GM19438 (cell line): ENCODE measurements around the gene LIMS4.
"Not testable (repeated sequence)": the region's sequence is repeated elsewhere in the genome, so short reads cannot be mapped to it uniquely, and the experiment has no call there.

Experiments
- ATAC-seq: cut with Tn5 transposase; IDR thresholded peaks from one replicate; pipeline ENCODE4 v1.9.1; 2021; ENCODE audit warnings: low read depth; ENCODE audit not compliant: unreplicated experiment

The LIMS4 gene, protein sequence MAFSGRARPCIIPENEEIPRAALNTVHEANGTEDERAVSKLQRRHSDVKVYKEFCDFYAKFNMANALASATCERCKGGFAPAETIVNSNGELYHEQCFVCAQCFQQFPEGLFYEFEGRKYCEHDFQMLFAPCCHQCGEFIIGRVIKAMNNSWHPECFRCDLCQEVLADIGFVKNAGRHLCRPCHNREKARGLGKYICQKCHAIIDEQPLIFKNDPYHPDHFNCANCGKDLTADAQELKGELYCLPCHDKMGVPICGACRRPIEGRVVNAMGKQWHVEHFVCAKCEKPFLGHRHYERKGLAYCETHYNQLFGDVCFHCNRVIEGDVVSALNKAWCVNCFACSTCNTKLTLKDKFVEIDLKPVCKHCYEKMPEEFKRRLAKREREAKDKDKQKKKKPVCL

DNA sequence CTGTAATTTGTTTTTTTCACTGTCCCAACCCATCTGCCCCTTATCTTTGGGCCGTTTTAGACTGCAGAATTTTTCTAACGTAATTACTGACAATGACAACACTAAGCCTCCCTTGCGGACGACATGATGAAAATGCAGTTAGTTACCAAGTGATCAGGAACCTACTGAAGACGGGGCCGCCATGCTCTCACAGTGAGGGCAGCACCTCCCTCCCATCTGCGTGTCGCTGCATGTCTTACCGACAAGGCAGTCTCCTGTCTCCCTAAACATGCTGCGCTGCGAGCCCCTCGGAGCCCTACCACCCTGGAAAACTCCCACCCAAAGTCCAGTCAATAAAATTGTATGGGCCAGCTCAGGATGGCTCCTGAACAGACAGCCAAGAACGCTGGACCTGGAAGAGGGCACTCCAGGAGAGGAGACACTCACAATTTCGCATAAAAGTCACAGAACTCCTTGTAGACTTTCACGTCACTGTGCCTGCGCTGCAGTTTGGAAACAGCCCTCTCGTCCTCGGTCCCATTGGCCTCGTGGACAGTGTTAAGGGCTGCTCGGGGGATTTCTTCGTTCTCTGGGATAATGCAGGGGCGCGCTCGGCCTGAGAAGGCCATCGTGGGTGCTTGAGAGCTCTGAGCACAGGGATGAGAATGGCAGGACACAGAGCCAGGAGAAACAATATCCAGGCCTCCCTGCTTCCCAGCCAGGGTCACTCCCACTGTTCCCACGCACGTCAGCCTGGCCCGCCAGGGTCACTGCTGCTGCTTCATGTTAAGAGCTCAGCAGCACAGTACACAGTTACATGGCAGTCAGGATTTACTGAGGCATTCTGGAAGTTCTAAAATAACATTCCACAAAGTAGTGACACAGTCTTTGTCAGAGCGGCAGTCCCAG, at the start of gene LIMS4:
Gene LIMS4, minus strand, starts transcription at position 646 of the 888 bp plus-strand sequence. Its CDS starts 38 bp downstream, at position 608.
- not testable (repeated sequence) for ATAC-seq

DNA sequence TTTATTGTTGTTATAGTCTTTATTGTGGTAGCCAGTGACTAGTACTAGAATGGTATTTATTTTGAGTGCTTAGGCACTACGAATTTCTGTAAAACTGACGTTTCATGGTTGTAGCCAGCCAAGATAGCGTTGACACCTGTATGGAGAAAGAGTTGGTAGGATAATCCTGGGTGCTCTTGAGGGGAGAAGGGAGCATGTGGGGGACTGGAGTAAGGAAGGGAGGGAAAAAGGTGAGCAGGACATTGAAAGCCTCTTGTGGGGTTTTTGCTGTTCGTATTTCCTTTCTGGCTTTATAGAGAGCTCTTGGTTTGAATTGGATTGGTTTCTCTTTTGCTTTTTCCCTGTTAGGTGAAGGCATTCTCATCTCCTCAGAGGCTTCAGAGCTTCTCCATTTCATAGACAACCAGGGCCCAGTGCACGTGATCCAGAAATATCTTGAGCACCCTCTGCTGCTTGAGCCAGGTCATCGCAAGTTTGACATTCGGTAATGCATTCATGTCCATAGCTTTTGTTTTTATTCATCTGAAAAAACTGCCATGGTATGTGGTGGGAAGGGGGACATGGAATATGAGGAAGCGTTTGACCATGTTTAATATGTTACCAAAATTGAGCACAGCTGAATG, 27.2 kb upstream of the LIMS4 start:
- ATAC-seq = peak; percentile 83

DNA sequence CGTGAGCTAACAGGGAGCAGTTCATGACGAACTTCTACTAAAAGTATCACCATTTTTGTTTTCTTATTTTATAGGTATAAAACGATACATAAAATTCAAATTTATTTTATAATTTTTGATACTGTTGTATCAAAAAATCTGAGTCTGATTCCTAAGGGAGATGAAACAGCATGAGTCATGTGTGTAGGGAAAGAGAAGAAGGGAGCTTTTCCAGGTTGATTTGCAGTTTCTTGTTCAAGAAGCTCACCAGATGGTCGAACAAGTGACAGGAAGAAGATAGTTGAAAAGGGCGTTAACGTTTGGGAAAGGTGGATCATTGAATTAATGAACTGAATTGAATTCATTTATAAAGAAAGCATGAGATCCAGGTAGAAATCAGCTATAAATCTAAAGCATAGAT, 23.4 kb upstream of the LIMS4 start:
- not testable (repeated sequence) for ATAC-seq

DNA sequence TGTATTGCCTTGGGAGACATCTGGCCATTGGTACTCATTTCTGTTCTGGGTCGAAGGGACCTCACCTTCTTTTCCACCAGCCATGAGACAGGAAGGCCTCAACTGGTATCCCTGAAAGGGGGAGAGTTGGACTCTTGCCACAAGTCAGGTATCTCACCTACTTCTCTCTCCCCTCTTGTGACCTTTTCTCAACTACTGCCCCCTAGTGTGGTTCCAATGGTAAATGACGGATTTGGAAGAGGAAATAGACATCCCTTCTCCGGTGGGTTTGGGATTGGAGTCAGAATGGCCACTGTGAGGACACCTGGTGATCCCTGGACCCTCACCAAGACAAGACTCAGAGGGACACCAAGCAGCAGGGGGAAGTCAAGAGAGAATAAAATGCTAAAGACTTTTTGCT, 21.9 kb upstream of the LIMS4 start:
- not testable (repeated sequence) for ATAC-seq

DNA sequence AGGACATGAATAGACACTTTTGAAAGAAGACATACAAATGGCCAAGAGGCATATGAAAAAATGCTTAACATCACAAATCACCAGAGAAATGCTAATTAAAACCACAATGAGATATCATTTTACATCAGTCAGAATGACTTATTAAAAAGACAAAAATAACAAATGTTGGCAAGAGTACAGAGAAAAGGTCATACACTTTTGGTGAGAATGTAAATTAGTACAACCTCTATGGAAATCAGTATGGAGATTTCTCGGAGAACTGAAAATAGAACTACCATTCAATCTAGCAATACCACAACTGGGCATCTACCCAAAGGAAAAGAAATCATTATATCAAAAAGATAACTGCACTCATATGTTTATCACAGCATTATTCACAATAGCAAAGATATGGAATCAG, 16.4 kb upstream of the LIMS4 start:
- ATAC-seq = not testable (repeated sequence)

DNA sequence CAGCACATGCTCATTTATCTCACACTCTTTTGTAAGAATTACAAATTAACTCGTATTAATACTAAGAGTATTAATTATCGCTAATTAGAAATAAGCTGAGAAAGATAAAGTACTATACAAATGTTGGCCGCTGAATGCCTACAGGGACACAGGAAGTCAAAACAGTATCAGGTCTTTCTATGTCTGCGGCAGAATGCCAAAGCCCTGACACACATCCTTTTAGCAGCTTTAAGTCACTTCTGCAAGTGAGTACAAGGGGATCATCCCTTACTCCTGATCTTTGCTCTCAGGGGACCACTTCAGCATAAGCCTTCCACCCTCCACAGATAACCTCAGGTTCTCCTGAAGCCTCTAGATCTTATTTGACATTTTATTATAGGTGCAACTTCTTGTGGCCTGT, 10.1 kb upstream of the LIMS4 start:
- ATAC-seq = not testable (repeated sequence)

DNA sequence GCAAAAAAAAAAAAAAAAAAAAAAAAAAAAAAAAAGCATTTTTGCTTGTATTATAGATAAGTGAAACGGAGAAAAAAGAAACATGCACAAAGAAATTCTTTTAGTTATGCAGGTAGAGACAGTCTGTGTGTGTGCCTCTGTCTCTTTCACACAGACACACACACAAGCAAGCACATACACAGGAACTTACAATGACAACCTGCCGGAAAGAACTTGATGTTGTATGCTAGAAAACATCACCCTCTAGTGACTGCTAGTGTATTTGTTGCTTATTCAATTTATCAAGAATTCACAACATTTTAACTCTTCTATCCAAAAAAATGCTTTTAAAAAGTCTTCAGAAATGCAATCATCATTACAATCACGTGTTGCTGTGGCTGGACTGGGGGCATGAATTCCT, 8.6 kb upstream of the LIMS4 start:
- not testable (repeated sequence) for ATAC-seq

DNA sequence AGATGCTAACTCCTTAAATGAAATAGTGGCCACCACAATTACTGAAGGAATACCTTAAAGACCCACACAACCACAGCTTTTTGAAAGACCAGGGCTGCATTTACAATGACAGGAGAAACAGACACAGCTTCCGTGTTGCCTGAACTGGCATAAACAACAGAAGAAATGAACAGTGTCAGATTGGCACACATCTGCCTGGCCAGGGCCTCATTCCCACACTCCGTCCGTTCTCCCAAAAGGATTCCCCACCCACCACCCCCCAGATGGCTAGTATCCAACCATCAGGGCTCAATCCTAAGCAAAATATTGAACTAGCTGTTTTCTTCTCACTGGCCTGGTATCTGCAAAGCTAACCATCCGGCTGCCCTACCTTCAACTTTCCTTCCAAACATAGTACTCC, 7.5 kb upstream of the LIMS4 start:
- ATAC-seq = not testable (repeated sequence)

DNA sequence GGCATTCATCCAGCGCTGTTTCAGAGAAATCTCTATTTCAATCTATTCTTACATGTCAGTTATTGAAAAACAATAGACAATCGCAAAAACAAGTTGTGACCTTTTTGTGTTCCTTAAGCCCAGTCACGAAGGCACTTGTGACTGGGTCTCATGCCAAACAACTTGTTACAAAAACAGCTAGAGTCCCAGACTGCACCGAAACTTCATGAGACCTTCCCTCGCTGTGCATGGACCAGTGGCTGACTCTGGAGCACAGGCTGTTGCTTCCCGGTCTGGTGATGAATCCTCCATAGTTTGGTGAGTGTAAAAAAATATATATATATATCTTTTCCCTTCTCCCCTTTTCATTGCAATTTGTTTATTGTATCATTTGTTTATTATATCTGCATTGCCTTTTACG, 4.8 kb upstream of the LIMS4 start:
- not testable (repeated sequence) for ATAC-seq

DNA sequence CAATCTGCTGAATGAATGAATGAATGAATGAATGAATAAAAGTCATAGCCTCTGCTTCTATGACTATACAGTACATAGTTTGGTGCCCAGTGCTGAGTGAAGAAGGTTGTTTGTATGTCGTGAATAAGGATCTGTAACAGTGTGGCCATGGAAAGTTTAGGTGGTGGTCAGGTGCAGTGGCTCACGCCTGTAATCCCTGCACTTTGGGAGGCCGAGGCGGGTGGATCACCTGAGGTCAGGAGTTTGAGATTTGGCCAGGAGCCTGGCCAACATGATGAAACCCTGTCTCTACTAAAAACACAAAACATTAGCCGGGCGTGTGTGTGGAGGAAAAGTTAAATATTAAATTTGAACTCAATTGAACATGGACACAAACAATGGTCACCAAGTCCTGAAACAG, 4.3 kb upstream of the LIMS4 start:
- not testable (repeated sequence) for ATAC-seq

DNA sequence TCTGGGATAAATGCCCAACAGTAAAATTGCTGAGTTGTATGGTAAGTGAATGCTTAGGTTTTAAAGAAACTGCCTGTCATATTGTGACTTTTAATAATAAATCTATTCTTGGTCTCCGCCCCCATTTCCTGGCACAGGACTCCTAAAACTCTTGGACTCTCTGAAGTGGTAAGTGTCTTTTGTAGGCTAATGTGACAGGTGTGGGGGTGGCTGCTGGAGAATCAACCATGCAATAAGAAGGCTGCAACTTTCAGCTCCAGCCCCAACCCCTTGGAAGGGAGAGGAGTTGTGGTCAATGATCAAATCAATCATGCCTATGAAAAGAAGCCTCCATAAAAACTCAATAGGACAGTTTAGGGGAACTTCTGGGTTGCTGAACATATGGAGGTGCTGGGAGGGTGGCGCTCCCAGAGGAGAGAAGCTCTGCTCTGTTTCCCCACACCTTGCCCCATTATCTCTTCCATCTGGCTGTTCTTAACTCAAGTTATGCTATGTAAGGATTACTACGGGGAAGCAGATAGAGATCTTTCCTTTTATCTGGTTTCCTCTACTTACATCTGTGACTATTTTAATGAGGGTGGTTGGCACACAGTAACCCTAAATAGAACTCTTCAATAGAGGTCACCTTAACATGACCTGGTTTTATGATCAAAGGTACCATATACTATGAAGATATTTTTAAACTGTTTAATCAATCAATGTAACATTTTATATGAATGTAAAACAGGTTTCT, 3.2 kb upstream of the LIMS4 start:
- ATAC-seq = not testable (repeated sequence)

DNA sequence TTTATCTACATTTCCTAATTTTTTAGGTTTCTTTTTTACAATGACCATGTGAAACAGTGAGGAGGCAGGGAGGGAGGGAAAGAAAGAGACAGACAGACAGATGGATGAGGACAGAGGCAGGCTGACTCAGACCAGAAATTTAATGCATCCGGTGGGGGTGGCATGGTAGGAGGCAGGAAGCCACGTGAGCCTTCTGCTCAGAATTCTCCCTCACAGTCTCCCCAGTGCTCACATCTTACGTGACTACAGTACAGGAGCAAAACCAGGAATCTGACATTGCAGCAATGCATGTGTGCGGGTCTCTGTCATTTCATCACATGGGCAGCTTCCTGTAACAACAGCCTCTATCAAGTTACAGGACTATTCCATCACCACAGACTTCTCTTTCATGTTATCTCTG, 2.3 kb upstream of the LIMS4 start:
- peak; percentile 89 for ATAC-seq

DNA sequence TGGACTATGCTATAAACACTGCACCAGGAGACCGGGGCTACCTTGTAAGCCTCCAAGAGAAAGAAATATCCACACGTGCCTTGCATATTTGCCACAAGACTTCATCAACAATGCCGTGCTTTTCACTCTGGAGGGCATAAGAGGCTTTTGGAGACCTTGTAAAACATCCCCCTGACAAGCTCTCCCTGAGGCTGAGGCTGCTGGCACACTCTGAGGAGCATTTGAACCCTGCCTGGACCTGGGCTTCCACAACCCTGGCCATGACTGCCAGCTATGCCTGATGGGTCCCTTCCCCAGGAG, 393 bp upstream of the LIMS4 start:
- ATAC-seq = not testable (repeated sequence)

DNA sequence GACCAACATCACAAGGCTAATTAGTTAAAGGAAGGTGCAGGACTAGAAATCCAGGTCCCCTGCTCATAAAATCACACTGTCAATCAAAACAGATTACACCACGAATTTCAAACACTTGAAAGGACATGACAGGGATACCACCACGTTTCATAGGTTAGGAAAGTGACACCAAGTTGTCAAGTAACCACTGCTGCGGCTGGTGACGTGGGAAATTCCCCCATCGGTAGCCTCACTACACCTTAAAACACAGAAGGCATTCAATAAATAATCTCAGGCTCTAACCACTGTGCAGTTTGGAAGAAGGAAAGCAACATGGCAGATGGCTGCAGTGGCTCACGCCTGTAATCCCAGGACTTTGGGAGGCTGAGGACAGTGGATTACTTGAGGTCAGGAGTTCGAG, 3.7 kb downstream of the LIMS4 start:
- not testable (repeated sequence) for ATAC-seq

DNA sequence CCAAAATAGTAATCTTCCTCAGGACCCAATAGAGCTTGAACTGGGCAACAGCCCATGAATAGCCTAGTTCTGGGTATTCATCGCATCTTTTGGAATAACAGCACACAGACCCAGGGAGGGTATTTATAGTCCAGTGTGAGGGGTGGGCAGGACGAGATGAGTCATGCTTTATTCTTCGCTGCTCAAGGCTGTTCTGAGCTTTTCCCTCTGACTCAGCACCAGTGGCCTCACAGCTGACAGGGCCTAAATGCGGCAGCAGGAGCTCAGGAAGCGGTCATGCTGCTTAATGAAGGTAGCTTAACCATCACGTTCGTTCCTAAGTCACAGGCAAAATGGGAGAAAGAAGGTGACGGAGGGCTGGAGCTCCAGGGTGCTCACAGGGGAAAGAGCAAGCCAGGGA, 7.3 kb downstream of the LIMS4 start:
- ATAC-seq = peak; percentile 77

DNA sequence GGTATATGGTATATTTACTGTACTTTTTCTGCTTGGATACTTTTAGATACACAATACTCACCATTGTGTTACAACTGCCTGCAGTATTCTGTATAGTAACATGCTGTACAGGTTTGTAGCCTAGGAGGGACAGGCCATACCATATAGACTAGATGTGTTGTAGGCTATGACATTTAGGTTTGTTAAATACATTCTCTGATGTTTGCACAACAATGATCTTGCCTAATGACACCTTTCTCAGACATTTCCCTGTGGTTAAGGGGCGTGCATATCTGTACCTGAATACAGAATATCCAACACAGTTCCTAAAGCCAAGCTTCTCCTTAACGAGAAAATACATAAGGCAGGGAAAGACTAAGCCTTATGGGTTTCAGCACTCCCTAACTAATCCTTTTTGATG, 10.2 kb downstream of the LIMS4 start:
- ATAC-seq = not testable (repeated sequence)

DNA sequence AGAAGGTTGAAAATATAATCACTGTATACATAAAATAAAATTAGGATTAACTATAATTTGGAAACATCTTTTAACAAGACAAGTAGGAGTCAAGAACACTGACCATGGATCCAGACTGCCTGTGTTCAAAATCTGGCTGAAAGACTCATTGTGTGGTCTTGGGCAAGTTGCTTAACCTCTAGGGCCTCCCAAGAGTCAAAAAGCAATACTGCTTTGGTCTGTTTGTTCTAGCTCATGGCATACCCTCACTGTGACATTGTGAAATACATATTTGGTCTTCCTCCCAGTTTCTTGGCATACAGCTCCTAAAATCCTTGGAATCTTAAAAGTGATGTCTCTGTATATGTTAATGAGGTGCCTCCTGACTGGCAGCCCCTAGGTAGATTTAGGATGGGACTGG, 12.3 kb downstream of the LIMS4 start:
- not testable (repeated sequence) for ATAC-seq

DNA sequence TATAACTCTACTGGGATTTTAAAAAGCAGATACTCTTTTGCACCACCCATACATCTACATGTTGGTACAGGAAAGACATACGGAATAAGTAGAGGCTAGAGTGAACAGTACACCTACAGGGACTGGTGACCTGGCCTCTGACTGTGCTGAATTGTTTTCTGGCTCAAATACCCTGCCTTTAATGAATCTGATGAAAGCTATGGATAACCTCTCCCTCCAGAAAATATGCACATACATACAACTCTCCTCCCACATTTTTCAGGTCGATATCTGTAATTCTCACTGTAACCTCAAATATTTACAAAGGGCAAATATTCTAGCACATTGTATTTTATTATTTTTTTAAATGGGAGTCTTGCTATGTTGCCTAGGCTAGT, 15.4 kb downstream of the LIMS4 start:
- not testable (repeated sequence) for ATAC-seq

DNA sequence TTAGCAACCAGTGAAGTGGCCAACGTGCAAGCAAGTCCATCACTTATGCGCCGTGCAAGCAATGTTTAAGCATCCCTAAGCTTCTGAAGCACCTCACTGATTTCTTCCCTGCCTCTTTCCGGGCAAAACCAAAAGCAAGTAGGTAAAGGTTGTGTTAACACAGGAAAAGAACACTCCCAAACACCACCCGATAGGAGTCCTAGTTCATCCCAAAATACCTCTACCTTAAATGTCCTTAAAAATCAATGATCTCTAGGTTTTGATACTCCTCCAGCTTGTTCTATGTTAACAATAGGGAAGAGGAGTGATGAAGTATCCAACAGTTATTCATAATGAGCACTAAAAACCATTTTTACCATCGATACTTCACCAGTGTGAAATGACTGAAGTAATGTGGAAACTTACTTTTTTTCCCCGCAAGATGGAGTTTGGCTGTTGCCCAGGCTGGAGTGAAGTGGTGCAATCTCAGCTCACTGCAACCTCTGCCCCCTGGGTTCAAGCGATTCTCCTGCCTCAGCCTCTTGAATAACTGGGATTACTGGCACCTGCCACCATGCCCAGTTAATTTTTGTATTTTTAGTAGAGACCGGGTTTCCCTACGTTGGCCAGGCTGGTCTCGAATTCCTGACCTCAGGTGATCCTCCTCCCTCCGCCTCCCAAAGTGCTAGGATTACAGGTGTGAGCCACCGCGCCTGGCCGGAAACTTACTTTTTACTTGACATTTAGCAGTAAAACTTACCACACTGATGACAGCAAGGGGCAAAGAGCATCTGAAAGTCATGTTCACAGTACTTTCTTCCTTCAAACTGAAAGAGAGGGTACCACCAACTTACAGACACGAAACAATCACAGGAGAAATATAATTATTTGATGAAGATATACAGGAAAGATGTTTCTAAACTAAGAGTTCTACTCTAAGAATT, 16.1 kb downstream of the LIMS4 start:
- ATAC-seq = not testable (repeated sequence)
